H1 (cell line): ENCODE data around the gene TUBB1. TPM values are rescaled to one million over a fixed set of nuclear protein-coding genes. Genes with fewer than 3 reads are reported as not detected.

Source experiments
- CREB1 ChIP-seq: IDR thresholded peaks from 2 replicates; pipeline ENCODE4 v1.6.1; 2012; ENCODE audit warnings: inconsistent platforms
- POLR2A ChIP-seq, 2 experiments: IDR thresholded peaks; 1 replicate in 1 of 2; 2 replicates in 1 of 2; pipeline ENCODE4 v1.6.1; 2011; ENCODE audit warnings: low read depth in 2 of 2, low read length in 2 of 2, mild to moderate bottlenecking in 2 of 2; ENCODE audit errors: control extremely low read depth in 1 of 2
- SIN3A ChIP-seq, 2 experiments: IDR thresholded peaks in 1 of 2; conservative IDR thresholded peaks in 1 of 2; 2 replicates each; pipeline ENCODE4 v1.6.1; 2011 to 2012; ENCODE audit warnings: low read length in 2 of 2, improper control_type of control experiment in 1 of 2, low read depth in 1 of 2, mild to moderate bottlenecking in 1 of 2
- SP4 ChIP-seq: IDR thresholded peaks from 2 replicates; pipeline ENCODE4 v1.6.1; 2012; ENCODE audit warnings: low read length, inconsistent platforms
- YY1 ChIP-seq: IDR thresholded peaks from 2 replicates; pipeline ENCODE4 v1.6.1; 2011; ENCODE audit warnings: low read depth, mild to moderate bottlenecking, low read length
- polyA plus RNA-seq, 7 experiments: library from polyadenylated mRNA; depleted of rRNA in 3 of 7; stranded (reverse) in 5 of 7; unstranded in 2 of 7; fragments of >200 nt in 5 of 7; fragments of 200-250 nt in 2 of 7; gene quantifications; 1 replicate in 5 of 7; 2 replicates in 1 of 7; 4 replicates in 1 of 7; pipeline versions ENCODE4 v1.2.1 to v1.2.3, GENCODE V29; 2011 to 2013; ENCODE audit warnings: missing spikeins in 2 of 7, mixed read lengths in 2 of 7
- total RNA-seq: library from RNA; stranded (reverse); fragmentation: NEBNext Ultra II Directional; extraction: Animal tissue kit (Norgen Biotek cat#: 25700); gene quantifications from 2 replicates; pipeline ENCODE4 v1.2.1, GENCODE V29; 2021

Gene TUBB1
- total and polyA plus RNA-seq, 2 of the 8 experiments (the other 6 are each of a cell fraction or from before 2014, with no cell fraction given) = not detected

DNA sequence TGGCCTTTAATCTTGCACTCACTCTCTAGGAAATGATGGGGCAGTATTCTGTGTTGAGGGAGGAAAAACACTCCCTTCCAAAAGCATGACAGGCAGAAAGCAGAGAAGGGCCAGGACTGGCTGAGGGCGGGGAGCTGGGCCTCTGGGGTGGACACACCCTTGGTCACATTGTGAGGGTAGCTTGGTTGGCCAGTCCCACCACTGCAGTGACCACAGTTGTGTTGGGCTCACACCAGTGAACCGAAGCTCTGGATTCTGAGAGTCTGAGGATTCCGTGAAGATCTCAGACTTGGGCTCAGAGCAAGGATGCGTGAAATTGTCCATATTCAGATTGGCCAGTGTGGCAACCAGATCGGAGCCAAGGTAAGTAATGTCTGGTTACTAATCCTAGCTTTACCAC is at the start of gene TUBB1 (continued):
- no peak for TF ChIP-seq CREB1
- TF ChIP-seq SP4 = no peak
- no peak for TF ChIP-seq SIN3A (conservative IDR thresholded peaks at IDR 0.05 in 1 of 2, IDR thresholded peaks at IDR 0.05 in 1 of 2; ENCODE audit: low read depth in 1 of 2, low read length in 2 of 2)
- no peak for TF ChIP-seq YY1
- TF ChIP-seq POLR2A (IDR thresholded peaks at IDR 0.05; ENCODE audit: control extremely low read depth in 1 of 2, low read depth in 2 of 2, low read length in 2 of 2) = no peak
